Tibial nerve (tissue), 4 donors: ENCODE data around the gene DGKD. TPM values are rescaled to one million over a fixed set of nuclear protein-coding genes. Genes with fewer than 3 reads are reported as not detected.

Experiments used
- DNase-seq, 2 donors: peaks; one replicate each; pipeline ENCODE4 v3.0.0-alpha.2; 2019; ENCODE audit warnings: low spot score in 2 of 2
- H3K27ac ChIP-seq, 4 donors: fragments of 200-600 bp; sonication (generic) in 3 of 4; one replicate each; pipeline ENCODE4 v1.5.1; 2017 to 2019; ENCODE audit warnings: mild to moderate bottlenecking in 1 of 4
- H3K27me3 ChIP-seq, 2 donors: fragments of 200-600 bp; sonication (generic) in 1 of 2; one replicate each; pipeline versions ENCODE4 v1.5.1 to v1.6.0; 2017 to 2019
- H3K36me3 ChIP-seq, 3 donors: fragments of 200-600 bp; sonication (generic); one replicate each; pipeline ENCODE4 v1.5.1; 2018 to 2019
- H3K4me1 ChIP-seq, 4 donors: fragments of 200-600 bp; sonication (generic) in 3 of 4; one replicate each; pipeline ENCODE4 v1.5.1; 2017 to 2019
- H3K4me3 ChIP-seq, 4 donors: fragments of 200-600 bp; sonication (generic) in 3 of 4; one replicate each; pipeline ENCODE4 v1.5.1; 2017 to 2019; ENCODE audit warnings: mild to moderate bottlenecking in 1 of 4, moderate library complexity in 1 of 4
- H3K9me3 ChIP-seq, 4 donors: fragments of 200-600 bp; sonication (generic) in 3 of 4; one replicate each; pipeline ENCODE4 v1.5.1; 2017 to 2019
- EP300 ChIP-seq, 2 donors: sonication (generic); formaldehyde crosslinking; IDR thresholded peaks; one replicate each; pipeline ENCODE4 v1.6.1; 2017; ENCODE audit warnings: antibody characterized with exemption in 2 of 2, mild to moderate bottlenecking in 1 of 2
- POLR2A ChIP-seq, 2 donors: fragments of 450-650 bp; IDR thresholded peaks; one replicate each; pipeline ENCODE4 v1.6.1; 2017; ENCODE audit warnings: antibody characterized with exemption in 2 of 2, mild to moderate bottlenecking in 2 of 2, moderate library complexity in 2 of 2
- WGBS, 2 donors: methylation state at CpG; one replicate each; pipeline ENCODE4 v1.1.5; 2018; 5-methylcytosine and 5-hydroxymethylcytosine counted together
- total RNA-seq, 4 donors: library from RNA; depleted of rRNA; stranded (reverse); fragments of >200 nt; gene quantifications; one replicate each; pipeline ENCODE4 v1.1.0, GENCODE V29; 2016
- TF ChIP-seq, protein P1 (sequence below), 5 experiments: fragments of 200-600 bp in 3 of 5; fragments of 450-650 bp in 2 of 5; sonication (generic) in 3 of 5; IDR thresholded peaks; one replicate each; pipeline ENCODE4 v1.5.1; 2016 to 2019; ENCODE audit warnings: antibody characterized with exemption in 5 of 5, mild to moderate bottlenecking in 3 of 5, moderate library complexity in 2 of 5

Gene DGKD
- total RNA-seq, 4 donors from 2014 or later = 6.5 to 11.7 (median 7.4) TPM

GRCh38 chr2:233440314-233440713, 86.0 kb downstream of the DGKD start:
- TF ChIP-seq, protein P1, sequence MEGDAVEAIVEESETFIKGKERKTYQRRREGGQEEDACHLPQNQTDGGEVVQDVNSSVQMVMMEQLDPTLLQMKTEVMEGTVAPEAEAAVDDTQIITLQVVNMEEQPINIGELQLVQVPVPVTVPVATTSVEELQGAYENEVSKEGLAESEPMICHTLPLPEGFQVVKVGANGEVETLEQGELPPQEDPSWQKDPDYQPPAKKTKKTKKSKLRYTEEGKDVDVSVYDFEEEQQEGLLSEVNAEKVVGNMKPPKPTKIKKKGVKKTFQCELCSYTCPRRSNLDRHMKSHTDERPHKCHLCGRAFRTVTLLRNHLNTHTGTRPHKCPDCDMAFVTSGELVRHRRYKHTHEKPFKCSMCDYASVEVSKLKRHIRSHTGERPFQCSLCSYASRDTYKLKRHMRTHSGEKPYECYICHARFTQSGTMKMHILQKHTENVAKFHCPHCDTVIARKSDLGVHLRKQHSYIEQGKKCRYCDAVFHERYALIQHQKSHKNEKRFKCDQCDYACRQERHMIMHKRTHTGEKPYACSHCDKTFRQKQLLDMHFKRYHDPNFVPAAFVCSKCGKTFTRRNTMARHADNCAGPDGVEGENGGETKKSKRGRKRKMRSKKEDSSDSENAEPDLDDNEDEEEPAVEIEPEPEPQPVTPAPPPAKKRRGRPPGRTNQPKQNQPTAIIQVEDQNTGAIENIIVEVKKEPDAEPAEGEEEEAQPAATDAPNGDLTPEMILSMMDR (IDR thresholded peaks at IDR 0.05) = no peak
- TF ChIP-seq EP300 (IDR thresholded peaks at IDR 0.05) = no peak
- TF ChIP-seq POLR2A (IDR thresholded peaks at IDR 0.05) = no peak
- Histone ChIP-seq H3K4me3 (no peak overlapping the region), H3K9me3 (no peaks in the 10 kb centered on the region), H3K27me3 (no peaks in the 10 kb centered on the region), H3K27ac (no peak overlapping the region), H3K36me3 (peaks cover 0 to 69% (median 3%) of the 10 kb centered on the region in 3 donors), H3K4me1 (no peaks in the 10 kb centered on the region)
- 93% methylated on average over 17 of the region's 17 CpGs for WGBS, 2 donors
- DNase-seq = no peak

GRCh38 chr2:233440714-233441113, 86.4 kb downstream of the DGKD start:
- Histone ChIP-seq H3K9me3 (no peaks in the 10 kb centered on the region), H3K36me3 (peaks cover 0 to 70% (median 3%) of the 10 kb centered on the region in 3 donors), H3K4me1 (no peaks in the 10 kb centered on the region), H3K27me3 (no peaks in the 10 kb centered on the region), H3K4me3 (no peak overlapping the region), H3K27ac (no peak overlapping the region)
- TF ChIP-seq, protein P1 (IDR thresholded peaks at IDR 0.05) = no peak
- no peak for TF ChIP-seq POLR2A (IDR thresholded peaks at IDR 0.05)
- DNase-seq = no peak
- WGBS, 2 donors = 88 to 92% methylated on average over 9 of the region's 9 CpGs

DNA sequence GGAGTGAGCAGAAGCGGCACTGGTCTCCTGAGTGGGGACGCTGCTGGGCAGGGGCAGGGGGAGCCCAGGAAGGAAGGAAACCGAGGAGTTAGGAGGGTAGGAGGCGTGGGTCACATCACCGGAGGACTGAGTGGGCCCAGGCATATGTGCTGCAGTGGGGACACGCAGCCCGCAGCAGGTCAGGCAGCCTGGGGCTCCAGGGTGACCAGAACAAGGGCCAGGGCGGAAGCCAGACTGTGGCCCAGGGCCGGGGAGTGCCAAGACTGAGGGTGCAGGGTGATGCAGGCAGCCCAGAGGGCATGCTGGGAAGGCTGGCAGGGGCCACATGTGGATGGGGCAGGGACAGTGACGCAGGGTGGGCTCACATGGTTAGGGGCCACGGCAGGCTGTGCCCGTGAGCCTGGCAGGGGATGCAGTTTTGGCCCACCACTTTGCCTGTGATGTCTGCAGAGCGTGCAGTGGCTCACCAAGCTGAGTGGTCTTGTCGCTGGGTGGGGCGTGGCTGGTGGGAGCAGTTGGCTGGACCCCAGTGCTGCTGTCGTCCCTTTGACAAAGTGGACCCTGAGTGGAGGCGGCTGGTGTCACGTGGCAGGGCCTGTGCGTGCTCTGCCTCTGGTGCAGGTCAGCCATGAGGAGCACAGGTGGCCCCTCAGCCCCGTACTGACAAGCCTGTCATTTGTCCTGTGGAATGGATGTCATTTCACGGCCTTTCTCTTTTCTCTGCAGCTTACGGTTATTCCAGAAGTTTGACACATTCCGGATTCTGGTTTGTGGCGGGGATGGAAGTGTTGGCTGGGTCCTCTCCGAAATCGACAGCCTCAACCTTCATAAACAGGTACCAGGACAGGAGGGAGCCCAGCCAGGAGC, 87.1 kb downstream of the DGKD start:
- TF ChIP-seq POLR2A (IDR thresholded peaks at IDR 0.05) = no peak
- TF ChIP-seq EP300 (IDR thresholded peaks at IDR 0.05) = no peak
- TF ChIP-seq, protein P1 (IDR thresholded peaks at IDR 0.05) = no peak
- 90 to 92% methylated on average over 26 of the region's 26 CpGs for WGBS, 2 donors
- H3K9me3 ChIP-seq = no peaks in the 10 kb centered on the region
- no peak overlapping the region for H3K4me3 ChIP-seq
- H3K36me3 ChIP-seq = peaks cover 0 to 70% (median 3%) of the 10 kb centered on the region in 3 donors
- no peak overlapping the region for H3K27ac ChIP-seq
- H3K4me1 ChIP-seq = no peaks in the 10 kb centered on the region
- DNase-seq = no peak
- H3K27me3 ChIP-seq = no peaks in the 10 kb centered on the region

- TF ChIP-seq EP300 (IDR thresholded peaks at IDR 0.05) (no peak), POLR2A (IDR thresholded peaks at IDR 0.05) (no peak)
- TF ChIP-seq, protein P1 (IDR thresholded peaks at IDR 0.05) = no peak
- no peaks in the 10 kb centered on the region for H3K9me3 ChIP-seq
- H3K36me3 ChIP-seq = peaks cover 0 to 70% (median 4%) of the 10 kb centered on the region in 3 donors
- H3K4me1 ChIP-seq = no peaks in the 10 kb centered on the region
- WGBS, 2 donors = 85 to 91% methylated on average over 4 of the region's 4 CpGs
- no peaks in the 10 kb centered on the region for H3K27me3 ChIP-seq
- H3K27ac ChIP-seq = no peak overlapping the region
- no peak for DNase-seq
- no peak overlapping the region for H3K4me3 ChIP-seq
These were observed 87.7 kb downstream of the DGKD start for GRCh38 chr2:233442028-233442310.

DNA sequence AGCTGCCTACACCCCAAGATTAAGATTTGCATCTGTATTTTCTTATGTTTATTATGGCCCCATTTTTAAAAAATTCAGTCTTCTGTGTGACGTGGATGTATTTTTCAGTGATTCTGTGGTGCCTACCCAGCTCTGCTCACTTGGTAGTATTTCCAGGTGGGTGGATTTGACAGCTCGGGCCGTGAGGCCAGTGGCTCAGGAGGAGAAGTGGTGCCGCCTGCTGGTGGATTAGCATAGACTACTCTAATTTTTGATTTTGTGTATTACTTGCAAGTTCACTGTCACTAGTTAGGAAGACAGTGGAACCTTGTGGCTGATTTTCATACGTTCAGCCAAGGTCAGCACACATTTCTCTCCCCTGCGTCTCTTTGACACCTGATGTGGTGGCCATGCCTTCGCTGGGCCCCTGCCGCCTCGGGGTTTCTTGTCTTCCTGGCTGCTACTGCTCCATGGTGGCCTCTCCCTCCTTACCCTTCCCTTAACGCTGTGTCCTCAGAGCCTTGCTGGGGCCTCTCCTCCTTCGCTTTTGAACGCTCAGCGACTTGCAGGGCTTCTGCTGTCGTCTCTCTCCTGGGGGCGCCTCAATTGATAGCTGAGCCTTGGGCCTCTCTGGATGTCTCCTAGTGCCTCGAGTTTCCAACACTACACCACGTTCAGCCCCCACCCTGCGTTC, 89.4 kb downstream of the DGKD start:
- H3K36me3 ChIP-seq = peaks cover 0 to 66% (median 4%) of the 10 kb centered on the region in 3 donors
- TF ChIP-seq, protein P1 (IDR thresholded peaks at IDR 0.05) = peak; percentile 56 to 80 (median 63)
- no peak for TF ChIP-seq POLR2A (IDR thresholded peaks at IDR 0.05)
- H3K9me3 ChIP-seq = no peaks in the 10 kb centered on the region
- H3K27ac ChIP-seq = no peak overlapping the region
- DNase-seq = peak; percentile 47 to 70
- H3K27me3 ChIP-seq = no peaks in the 10 kb centered on the region
- 57 to 58% methylated on average over 18 of the region's 18 CpGs for WGBS, 2 donors
- no peak overlapping the region for H3K4me3 ChIP-seq
- H3K4me1 ChIP-seq = no peaks in the 10 kb centered on the region
